Hematopoietic multipotent progenitor cell treated with erythropoietin and hydrocortisone succinate and interleukin-3 and kit ligand, for 15 days (in vitro differentiated cells): Measurements from ENCODE around the gene CELA2B.
"Not testable (repeated sequence)": the region's sequence is repeated elsewhere in the genome, so short reads cannot be mapped to it uniquely, and the experiment has no call there.

Experiments used
- DNase-seq: peaks from one replicate; pipeline ENCODE4 v3.0.0-alpha.2; 2015; ENCODE audit warnings: low spot score

Gene CELA2B

DNA sequence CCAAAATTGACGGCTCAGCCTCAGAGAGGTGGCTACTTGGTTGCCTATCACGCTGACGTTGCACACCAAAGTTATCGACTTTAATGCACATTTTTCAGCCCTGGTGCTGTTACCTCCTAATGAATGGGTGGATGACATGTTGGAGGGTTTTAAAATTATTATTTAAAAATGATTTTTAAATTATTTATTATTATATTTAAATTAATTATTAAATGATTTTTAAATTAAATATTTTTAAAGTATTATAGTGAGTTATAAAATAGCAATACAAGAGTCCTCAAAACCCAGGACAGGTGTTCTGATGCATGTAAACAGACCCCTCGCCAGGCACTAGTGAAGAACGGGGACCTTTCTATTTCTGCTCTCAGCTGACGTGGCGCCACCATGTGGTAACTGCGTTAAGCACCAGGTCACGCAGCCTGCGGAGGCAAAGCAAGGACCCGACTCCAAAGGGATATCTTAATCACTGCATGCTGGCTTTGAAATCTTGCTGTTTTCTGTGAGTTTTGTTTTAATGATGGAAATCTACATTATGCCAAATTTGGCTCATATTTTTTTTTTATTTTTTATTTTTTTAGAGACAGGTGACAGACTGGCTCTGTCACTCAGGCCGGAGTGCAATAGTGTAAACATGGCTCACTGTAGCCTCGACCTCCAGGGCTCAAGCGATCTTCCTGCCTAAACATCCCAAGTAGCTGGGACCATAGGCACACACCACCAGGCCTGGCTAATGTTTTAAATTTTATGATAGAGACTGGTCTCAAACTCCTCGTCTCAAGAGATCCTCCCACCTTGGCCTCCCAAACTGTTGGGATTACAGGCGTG, 25.5 kb downstream of the CELA2B start:
- peak; percentile 61 for DNase-seq

DNA sequence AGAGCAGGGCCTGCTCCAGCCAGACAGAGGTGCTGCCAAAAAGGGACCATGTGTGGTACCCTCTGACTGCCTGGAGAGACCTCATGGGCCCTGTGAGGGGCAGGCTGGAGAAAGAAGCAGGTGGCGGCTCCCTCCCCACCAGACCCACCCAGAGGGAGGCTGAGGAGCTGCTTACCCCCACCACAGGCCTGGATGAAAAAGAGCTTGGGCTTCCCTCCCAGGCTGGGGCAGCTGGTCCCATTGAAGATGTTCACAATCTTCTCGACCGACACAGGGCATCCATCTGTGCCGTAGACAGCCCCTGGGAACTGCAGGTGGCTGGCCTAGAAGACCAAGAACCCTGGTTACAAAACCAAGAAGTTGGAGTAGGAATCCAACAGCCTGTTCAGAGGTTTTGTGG, 28.5 kb downstream of the CELA2B start:
- no peak for DNase-seq

DNA sequence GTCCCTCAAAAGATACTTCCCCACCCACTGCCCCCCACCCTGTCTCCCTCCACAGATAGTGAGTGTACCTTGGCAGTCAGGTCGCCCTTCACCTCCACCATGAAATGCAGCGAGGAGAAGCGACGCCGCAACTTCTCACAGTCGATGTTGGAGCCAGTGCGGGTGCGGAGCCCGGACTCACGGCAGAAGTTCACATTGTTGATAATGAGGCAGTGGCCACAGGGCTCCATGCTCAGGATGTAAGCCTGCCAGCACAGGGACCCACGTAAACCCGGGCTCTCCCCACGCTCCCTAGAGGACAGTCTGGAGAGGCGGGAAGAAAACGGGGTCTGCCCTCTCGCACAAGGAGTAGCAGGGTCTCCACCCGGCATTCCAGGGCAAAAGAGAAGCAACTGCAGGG, 30.9 kb downstream of the CELA2B start:
- DNase-seq = no peak

DNA sequence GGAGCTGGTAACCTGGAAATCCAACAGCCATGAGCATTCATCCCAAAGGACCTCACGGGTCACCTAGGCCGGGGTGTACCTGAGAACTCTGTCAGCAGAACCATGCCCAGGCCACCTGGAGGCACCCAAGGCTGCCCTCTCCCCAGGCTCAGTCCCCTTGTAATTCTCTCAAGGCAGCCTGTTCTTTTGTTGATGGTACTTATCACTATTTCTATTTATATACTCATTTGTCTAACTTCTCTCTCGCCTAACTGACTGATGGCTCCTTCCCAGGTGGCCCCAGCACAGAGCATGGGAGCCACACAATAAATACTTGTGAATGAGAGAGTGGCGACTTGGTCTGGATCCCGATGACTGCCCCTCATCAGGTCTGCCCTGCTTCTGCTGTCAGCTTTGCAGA, 31.4 kb downstream of the CELA2B start:
- no peak for DNase-seq

DNA sequence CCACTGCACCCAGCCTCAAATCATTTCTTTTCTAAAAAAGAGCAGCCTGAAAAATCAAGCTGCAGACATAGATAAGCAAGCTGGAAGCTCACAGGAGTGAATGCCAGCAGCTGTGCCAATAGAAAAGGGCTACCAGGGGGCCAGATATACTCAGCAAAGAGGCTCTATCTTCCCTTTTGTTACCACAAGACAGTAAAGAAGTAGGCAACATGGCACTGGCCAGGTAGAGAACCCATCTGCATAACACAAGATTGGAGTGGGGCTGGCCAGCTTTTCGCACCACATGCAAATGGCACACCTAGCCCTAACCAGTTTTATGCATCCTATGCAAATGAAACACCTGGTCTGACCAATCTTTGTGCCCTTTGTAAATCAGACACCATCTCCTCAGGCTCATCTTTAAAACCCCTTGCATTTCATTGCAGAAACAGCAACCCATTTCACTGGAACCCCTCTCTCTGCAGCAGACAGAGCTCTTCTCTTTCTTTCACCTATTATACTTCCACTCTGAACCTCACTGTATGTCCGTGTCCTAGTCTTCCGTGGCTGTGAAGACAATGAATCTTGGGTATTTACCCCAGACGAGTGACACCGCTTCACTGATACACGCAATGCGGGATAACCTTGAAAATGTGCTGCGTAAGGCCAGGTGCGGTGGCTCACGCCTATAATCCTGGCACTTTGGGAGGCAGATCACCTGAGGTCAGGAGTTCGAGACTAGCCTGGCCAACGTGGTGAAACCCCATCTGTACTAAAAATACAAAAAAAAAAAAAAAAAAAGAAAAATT, 33.0 kb downstream of the CELA2B start:
- DNase-seq = peak; percentile 28

DNA sequence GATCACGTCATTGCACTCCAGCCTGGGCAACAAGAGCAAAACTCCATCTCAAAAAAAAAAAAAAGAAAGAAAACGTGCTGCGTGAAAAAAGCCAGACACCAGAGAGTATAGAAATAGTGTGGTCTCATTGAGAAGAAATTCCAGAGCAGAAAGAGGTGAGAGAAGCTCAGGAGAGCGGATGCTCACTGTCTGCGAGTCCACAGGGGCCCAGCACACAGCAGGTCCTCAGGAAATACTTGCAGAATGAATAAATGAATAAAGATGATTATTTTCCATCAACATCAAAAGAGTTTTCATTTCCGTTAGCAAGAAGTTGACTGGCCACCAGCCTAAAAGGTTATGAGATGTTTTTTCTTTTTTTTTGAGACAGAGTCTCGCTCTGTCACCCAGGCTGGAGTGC, 33.7 kb downstream of the CELA2B start:
- DNase-seq = no peak

DNA sequence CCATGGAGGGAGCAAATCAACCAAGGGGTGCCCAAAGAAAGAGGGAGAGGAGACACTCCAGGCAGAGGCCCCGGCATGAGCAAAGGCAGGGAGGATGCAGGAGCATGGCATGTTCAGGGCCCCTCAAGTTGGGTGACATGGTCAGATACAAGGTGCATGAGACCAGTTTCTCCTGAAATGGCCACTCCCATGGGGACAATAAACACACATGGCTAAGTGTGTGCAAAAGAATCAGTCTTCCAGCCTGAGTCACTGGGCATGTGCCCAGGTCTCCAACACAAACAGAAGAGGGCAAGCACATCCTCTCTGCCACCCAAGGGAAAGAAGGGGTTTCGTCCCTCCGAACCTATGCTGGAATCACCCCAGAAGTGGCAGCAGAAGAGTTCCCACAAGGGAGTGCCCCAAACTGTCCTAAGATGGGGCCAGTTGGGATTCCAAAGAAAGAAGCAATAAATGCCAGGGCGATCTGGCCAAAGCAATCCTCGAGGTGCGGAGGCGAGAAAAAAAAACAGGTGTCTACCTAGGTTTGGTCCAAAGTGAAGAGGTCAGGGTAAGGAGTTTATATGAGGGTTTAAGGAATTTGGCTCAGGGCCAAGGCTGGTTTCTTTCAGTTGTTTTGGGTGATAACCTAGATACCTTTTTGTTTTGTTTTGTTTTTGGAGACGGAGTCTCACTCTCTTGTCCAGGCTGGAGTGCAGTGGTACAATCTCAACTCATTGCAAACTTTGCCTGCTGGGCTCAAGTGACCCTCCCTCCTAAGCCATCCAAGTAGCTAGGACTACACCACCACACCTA, 34.9 kb downstream of the CELA2B start:
- DNase-seq = no peak

DNA sequence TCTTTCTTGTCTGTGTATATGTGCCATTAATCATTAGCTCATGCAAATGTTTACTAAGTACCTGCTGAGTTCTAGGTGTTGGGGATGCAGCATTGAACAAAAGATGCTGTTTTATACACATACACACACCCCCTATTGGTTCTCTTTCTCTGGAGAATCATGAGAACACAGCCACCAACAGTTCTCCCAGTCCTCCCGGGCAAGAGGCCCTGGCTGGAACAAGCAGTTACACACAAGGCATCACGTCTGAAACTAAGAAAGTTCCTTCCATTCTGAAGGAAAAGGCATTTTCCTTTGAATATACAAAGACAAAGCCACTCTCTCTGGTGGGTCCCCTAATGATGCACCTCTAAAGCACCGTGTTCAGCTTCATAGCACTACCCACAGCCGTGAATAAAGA, 37.3 kb downstream of the CELA2B start:
- DNase-seq = no peak

DNA sequence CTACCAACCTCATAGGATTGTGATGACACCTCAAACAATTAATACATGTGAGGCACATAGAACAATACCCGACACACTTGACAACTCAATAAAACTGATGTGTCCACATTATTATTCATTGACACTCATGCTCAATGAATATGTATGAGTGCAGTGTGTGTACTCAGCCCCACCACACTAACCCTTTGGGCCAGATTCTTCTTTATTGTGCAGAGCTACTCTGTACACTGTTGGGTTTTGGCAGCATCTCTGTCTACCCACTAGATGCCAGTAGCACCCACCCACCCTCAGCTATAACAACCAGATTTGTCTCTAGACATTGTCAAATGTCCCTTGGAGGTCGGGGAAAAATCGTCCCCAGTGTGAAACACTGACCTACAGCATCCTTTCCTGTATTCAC, 38.0 kb downstream of the CELA2B start:
- DNase-seq = no peak

DNA sequence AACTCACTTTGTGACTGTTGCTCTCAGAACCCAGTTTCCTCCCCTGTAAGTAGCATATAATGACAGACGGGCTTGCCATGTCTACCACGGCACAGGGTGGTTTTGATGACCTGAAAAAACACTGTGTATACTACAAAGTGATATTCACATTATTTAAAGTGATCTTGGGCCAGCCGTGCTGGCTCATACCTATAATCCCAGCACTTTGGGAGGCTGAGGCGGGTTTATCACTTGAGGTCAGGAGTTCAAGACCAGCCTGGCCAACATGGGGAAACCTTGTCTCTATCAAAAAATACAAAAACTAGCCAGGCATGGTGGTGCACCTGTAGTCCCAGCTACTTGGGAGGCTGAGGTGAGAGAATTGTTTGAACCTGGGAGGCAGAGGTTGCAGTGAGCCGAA, 38.7 kb downstream of the CELA2B start:
- DNase-seq = not testable (repeated sequence)

DNA sequence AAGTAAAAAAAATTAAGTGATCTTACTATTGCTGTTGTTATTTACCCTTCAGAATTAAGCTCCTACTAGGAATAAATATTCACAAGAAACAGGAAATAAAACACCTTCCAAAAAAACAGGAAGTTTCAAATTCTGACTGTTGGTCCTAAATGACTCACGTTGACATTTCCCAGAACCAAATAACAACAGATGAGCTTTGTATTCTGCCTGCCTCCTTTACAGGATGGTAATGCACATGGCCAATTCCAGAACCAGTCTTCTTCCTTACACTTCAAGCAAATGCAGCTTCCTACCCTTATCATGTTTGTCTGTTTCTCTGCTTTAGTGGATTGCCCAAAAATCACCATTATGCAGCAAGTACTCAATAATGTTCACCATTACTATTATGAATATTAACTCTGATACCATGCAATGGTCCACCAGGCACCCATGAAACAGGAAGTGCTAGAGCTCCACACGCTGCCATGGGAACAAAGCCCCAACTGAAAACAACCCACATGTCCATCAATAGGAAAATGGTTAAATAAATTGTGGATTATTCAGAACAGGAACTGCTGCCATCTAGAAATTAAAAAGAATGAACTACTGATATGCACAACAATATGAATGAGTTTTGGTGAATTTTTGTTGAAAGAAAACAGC, 39.2 kb downstream of the CELA2B start:
- no peak for DNase-seq

DNA sequence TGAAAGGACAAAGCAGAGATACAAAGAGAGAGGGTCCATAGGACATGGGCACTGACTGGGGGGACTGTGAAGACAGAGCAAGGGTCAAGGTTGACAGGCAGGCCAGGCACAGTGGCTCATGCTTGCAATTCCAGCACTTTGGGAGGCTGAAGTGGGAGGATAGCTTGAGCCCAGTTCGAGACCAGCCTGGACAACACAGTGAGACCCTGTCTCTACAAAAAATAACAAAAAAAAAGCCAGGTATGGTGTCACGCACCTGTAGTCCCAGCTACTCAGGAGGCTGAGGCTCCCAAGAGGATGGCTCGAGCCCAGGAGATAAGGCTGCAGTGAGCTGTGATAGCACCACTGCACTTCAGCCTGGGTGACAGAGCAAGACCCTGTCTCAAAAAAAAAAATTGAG, 43.7 kb downstream of the CELA2B start:
- no peak for DNase-seq

DNA sequence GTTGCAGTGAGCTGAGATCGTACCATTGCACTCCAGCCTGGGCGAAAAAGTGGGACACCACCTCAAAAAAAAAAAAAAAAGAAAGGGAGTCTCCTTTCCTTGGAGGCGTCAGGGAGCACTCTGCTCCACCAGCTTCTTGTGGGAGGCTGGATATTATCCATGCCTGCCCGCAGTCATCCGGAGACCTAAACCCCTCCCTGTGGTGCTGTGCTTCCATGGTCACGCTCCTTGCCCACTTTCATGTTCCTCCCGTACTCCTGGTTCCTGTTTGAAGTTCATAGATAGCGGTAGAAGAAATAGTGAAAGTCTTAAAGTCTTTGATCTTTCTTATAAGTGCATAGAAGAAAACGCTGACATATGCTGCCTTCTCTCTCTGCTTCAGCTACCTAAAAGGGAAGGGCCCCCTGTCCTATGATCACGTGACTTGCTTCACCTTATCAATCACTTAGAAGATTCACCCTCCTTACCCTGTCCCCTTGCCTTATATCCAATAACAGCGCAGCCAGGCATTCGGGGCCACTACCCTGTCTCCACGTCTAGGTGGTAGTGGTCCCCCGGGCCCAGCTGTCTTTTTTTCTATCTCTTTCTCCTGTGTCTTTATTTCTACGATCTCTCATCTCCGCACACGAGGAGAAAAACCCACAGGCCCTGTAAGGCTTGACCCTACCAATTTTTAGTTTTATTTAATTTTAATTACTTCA, 45.5 kb downstream of the CELA2B start:
- DNase-seq = not testable (repeated sequence)

DNA sequence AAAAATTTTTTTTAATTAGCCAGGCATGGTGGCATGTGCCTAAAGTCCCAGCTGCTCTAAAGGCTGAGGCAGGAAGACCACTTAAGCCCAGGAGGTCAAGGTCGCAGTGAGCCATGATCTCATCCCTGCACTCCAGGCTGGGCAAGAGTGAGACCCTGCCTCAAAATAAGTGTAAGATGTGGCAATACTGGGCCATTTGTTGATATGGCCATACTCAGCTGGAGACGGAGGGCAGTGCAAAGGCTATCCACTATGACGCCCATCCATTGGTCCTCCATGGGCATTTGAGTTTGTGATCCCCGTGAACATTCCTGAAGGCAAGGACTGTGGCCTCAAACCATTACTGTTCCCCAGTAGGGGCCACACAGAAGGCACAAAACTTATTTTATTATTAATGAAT, 46.6 kb downstream of the CELA2B start:
- DNase-seq = no peak

DNA sequence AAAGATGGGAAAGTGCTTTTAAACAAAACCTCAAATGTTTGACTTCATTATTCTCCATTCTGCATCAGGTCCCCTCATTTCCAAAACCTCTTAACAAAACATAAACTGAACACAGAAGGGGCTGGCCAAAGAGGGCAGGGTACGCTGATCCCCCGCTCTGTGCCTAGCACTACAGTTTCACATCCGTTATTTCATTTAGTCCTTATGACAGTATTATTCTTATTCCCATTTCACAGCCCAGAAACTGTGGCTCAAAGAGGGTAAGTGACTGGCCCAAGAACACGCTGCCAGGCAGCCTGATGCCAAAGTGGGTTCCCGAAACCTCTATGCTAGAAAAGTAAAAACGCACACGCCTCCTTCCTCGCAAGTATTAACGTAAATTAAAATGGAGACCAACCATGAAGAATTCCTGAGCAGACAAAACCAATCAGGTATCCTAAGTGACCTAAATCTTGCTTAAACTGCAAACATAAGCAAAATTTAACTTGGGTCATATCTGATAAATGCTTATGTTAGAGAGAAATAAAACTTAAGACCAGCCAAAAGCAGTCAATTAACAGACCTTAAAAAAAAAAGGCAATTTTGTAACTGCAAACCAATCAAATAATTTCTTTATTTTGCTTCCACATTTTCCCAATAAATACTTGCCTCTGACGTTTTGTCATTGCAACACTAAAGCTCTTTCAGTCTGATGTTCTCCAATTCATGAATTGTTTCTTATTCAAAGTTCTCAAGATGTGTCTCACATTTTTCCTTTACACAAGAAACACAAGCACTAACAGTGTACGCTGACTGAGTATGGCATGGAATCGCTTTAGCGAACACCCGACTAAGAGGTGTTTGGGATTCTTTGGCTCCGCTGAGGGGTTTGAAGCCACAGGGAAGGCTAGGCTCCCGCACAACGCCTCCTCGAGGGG, 47.5 kb downstream of the CELA2B start:
- no peak for DNase-seq

DNA sequence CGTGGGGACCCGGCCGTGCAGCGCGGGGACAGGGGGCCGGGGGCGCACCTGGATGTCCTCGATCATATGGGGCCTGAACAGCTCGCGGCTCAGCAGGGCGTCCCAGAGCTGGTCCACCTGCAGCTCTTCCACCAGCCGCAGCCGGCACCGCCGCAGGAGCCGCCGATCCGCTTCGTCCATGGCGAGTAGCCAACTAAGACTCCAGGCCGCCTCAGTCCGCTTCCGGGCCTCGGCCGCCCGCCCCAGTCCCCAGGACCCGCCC, 48.0 kb downstream of the CELA2B start, which contains the start of gene CASP9:
Gene CASP9 (minus strand): TSS at position 195 of the 262 bp plus-strand sequence. CDS start 15 bp downstream, at position 180.
- DNase-seq = no peak

DNA sequence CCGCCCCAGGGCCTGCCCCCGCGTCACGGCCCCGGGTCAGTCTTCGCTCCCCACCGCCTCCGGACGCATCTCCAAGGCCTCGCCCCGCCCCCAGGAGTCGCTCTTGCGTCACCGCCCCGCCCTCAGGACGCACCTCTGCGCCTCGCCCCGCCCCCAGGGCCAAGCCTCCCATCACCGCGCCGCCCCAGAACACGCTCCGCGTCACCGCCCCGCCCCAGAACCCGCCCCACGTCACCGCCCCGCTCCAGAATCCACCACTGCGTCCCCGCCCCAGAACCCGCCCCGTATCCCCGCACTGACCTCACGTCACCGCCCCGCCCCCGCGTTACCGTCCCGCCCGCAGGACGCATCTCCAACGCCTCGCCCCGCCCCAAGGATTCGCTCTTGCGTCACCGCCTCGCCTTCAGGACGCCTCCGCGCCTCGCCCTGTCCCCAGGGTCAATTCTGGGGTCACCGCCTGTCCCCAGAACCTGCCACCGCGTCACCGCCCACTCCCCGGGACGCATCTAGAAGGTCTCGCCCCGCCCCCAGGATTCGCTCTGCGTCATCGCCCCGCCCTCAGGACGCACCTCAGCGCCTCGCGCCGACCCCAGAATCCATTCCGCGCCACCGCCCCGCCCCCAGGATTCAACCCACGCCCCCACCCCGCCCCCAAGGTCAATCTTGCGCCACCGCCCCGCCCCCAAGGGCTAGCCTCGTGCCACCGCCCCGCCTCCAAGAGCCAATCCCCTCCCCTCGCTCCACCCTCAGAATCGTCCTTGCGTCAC, 48.6 kb downstream of the CELA2B start:
- peak; percentile 99 for DNase-seq

DNA sequence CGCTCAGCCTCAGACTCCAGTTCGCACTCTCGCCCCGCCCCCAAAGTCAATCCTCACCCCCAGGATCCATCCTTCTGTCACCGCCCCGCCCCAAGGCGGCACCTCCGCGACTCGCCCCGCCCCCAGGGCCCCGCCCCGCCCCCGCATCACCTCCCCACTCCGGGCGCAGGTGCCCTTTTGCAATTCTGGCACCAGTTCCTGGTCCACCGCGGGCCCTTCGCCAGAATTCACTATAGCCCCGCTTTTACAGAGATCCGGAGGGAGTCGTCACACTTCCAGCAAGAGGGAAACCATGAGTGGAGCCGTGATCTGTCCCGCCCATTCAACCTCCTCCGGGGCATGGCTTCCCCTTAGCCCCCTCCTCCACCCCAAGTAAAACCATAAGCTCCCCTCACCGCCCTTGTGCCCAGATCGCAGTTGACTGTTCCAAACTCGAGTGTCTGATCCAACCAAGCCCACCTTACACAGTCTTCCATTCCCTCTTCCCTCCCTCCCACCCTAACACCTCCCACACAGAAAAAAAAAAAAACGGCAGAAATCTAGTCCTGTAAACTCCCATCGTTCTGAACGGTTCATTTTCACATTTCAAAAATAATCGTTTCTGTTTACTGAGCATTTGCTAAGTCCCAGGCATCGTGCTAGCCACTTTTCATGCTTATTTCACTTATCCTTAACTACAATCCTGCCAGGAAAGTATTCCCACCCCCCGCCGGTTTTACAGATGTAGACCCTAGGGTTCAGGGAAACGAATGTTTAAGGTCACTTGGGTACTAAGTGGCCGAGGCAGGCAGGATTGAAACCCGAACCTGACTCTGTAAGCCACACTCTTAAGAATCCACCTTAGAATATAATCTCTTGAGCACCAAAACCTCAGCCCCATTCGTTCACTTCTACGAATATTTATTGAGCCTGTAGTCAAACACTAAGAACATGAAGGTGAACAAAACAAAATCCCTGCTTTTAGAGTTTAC, 49.4 kb downstream of the CELA2B start:
- DNase-seq = peak; percentile 25
